ENCODE measurements around the gene ARL2BP. TPM values are rescaled to one million over a fixed set of nuclear protein-coding genes. Genes with fewer than 3 reads are reported as not detected.

Gene ARL2BP
- total RNA-seq, 1 donor from 2014 or later = 37.1 TPM

DNA sequence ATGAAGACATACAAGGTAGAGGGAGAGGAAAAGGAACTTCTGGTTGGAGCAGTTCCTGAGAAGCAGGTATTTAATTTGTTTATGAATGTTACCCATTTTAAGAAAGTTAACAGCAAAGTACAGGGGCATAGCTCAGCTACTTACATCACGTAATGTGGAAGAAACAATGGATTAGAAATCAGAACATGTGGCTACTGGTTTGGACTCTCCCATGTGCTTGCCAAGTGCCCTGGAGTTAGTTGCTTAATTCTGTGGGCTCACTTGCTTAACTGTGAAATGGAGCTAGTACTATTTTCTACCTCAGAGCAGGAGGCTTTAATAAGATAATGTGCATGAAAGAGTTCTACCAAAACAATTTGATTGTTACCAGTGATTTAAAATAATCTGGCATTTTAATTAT, 31.6 kb upstream of the ARL2BP start:
- Histone ChIP-seq H3K9ac (ENCODE audit: low read depth in 1 of 3, low read length in 3 of 3) (no peak overlapping the region), H3K27me3 (ENCODE audit: control insufficient read depth in 3 of 3, insufficient read depth in 3 of 3, low read length in 3 of 3) (no peaks in the 10 kb centered on the region), H3K4me1 (ENCODE audit: control insufficient read depth in 3 of 3, insufficient read depth in 3 of 3, low read length in 3 of 3) (no peaks in the 10 kb centered on the region), H3K36me3 (ENCODE audit: control insufficient read depth in 3 of 3, insufficient read depth in 3 of 3, low read length in 3 of 3) (peaks cover 35 to 63% (median 52%) of the 10 kb centered on the region in 3 donors), H3K4me3 (ENCODE audit: low read length in 3 of 3) (no peak overlapping the region), H3K27ac (ENCODE audit: low read depth, low read length) (no peak overlapping the region), H3K9me3 (ENCODE audit: control insufficient read depth in 3 of 3, low read length in 3 of 3) (peaks cover 0 to 7% (median 4%) of the 10 kb centered on the region in 3 donors)

- no peak overlapping the region for H3K4me3 ChIP-seq (ENCODE audit: low read length in 3 of 3)
- no peaks in the 10 kb centered on the region for H3K4me1 ChIP-seq (ENCODE audit: control insufficient read depth in 3 of 3, insufficient read depth in 3 of 3, low read length in 3 of 3)
- no peaks in the 10 kb centered on the region for H3K27me3 ChIP-seq (ENCODE audit: control insufficient read depth in 3 of 3, insufficient read depth in 3 of 3, low read length in 3 of 3)
- peaks cover 45 to 77% (median 67%) of the 10 kb centered on the region in 3 donors for H3K36me3 ChIP-seq (ENCODE audit: control insufficient read depth in 3 of 3, insufficient read depth in 3 of 3, low read length in 3 of 3)
- no peak overlapping the region for H3K27ac ChIP-seq (ENCODE audit: low read depth, low read length)
- H3K9me3 ChIP-seq (ENCODE audit: control insufficient read depth in 3 of 3, low read length in 3 of 3) = peaks cover 0 to 7% (median 4%) of the 10 kb centered on the region in 3 donors
- no peak overlapping the region for H3K9ac ChIP-seq (ENCODE audit: low read depth in 1 of 3, low read length in 3 of 3)
Measured at GRCh38 chr16:57216968-57217367, 28.1 kb upstream of the ARL2BP start.

- no peak overlapping the region for H3K4me3 ChIP-seq (ENCODE audit: low read length in 3 of 3)
- no peaks in the 10 kb centered on the region for H3K27me3 ChIP-seq (ENCODE audit: control insufficient read depth in 3 of 3, insufficient read depth in 3 of 3, low read length in 3 of 3)
- peaks cover 26 to 65% (median 50%) of the 10 kb centered on the region in 3 donors for H3K36me3 ChIP-seq (ENCODE audit: control insufficient read depth in 3 of 3, insufficient read depth in 3 of 3, low read length in 3 of 3)
Measured at GRCh38 chr16:57223057-57223456, 22.0 kb upstream of the ARL2BP start.

DNA sequence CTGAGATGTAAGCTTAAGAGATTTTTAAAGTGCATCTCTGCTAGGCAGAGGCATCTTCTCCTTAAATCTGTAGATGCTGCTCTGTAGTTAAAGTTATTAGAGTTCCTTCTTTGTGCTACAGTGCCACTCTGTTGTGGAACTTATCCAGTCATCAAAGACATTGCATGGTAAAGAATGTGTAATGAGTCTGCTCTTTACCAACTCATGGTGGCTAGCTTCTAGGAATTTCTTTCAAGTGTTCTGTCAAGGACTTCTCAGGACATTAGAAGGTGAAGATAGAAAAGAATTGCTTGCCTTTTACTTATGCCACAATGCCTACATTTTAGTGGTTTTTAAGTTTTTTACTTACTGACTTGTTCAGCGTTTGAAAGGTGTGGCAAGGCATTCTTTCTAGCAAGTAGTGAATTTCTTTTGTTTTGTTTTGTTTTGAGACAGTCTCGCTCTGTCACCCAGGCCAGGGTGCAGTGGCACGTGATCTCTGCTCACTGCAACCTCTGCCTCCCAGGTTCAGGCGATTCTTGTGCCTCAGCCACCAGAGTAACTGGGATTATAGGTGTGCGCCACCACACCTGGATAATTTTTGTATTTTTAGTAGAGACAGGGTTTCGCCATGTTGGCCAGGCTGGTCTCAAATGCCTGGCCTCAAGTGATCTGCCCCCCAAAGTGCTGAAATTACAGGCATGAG, 20.3 kb upstream of the ARL2BP start:
- no peak overlapping the region for H3K4me3 ChIP-seq (ENCODE audit: low read length in 3 of 3)
- no peak overlapping the region for H3K9ac ChIP-seq (ENCODE audit: low read depth in 1 of 3, low read length in 3 of 3)
- H3K36me3 ChIP-seq (ENCODE audit: control insufficient read depth in 3 of 3, insufficient read depth in 3 of 3, low read length in 3 of 3) = peaks cover 23 to 58% (median 48%) of the 10 kb centered on the region in 3 donors
- H3K4me1 ChIP-seq (ENCODE audit: control insufficient read depth in 3 of 3, insufficient read depth in 3 of 3, low read length in 3 of 3) = no peaks in the 10 kb centered on the region
- no peak overlapping the region for H3K27ac ChIP-seq (ENCODE audit: low read depth, low read length)
- H3K27me3 ChIP-seq (ENCODE audit: control insufficient read depth in 3 of 3, insufficient read depth in 3 of 3, low read length in 3 of 3) = no peaks in the 10 kb centered on the region
- H3K9me3 ChIP-seq (ENCODE audit: control insufficient read depth in 3 of 3, low read length in 3 of 3) = no peaks in the 10 kb centered on the region

More at GRCh38 chr16:57223057-57223456, 22.0 kb upstream of the ARL2BP start:
- Histone ChIP-seq H3K27ac (ENCODE audit: low read depth, low read length) (no peak overlapping the region), H3K9ac (ENCODE audit: low read depth in 1 of 3, low read length in 3 of 3) (no peak overlapping the region), H3K4me1 (ENCODE audit: control insufficient read depth in 3 of 3, insufficient read depth in 3 of 3, low read length in 3 of 3) (no peaks in the 10 kb centered on the region), H3K9me3 (ENCODE audit: control insufficient read depth in 3 of 3, low read length in 3 of 3) (no peaks in the 10 kb centered on the region)

GRCh38 chr16:57225978-57226377, 19.1 kb upstream of the ARL2BP start:
- Histone ChIP-seq H3K4me1 (ENCODE audit: control insufficient read depth in 3 of 3, insufficient read depth in 3 of 3, low read length in 3 of 3) (no peaks in the 10 kb centered on the region), H3K9ac (ENCODE audit: low read depth in 1 of 3, low read length in 3 of 3) (no peak overlapping the region), H3K27me3 (ENCODE audit: control insufficient read depth in 3 of 3, insufficient read depth in 3 of 3, low read length in 3 of 3) (no peaks in the 10 kb centered on the region), H3K4me3 (ENCODE audit: low read length in 3 of 3) (no peak overlapping the region), H3K36me3 (ENCODE audit: control insufficient read depth in 3 of 3, insufficient read depth in 3 of 3, low read length in 3 of 3) (peaks cover 29 to 57% (median 47%) of the 10 kb centered on the region in 3 donors), H3K9me3 (ENCODE audit: control insufficient read depth in 3 of 3, low read length in 3 of 3) (no peaks in the 10 kb centered on the region), H3K27ac (ENCODE audit: low read depth, low read length) (no peak overlapping the region)

DNA sequence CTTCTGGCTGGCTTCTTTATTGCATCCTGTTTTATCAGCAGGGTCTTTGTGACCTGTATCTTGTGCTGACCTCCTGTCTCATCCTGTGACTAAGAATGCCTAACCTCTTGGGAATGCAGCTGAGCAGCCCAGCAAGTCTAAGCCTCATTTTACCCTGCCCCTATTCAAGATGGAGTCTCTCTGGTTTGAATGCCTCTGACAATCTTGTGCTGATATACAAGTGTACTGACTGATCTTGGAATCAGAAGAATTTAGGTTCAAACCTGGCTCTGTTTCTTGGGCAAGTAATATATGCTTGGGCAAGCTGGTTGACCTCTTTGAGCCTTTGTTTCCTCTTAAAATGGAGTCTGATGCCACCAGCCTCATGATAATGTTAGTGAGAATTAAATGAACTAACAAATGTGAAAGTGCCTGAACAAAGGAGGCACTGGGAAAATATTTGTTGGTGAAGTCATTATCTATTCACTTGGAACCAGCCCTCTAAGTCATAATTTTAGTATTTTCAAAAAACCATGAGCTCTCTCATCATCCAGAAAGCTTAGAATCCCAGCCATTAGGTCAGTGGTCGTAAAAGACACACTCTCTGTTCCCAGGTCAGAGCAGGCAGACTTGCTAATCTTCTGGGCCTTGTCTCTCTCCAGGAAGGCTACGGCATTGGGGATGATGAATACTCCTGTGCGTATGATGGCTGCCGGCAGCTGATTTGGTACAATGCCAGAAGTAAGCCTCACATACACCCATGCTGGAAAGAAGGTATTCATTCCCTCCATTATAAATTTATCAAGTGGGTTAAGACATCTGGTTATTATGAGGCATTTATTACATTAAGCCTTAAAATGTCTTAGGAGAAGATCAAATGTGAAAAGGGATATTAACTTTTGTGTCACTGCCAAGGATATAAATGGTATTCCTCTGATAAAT, 18.1 kb upstream of the ARL2BP start:
- H3K9me3 ChIP-seq (ENCODE audit: control insufficient read depth in 3 of 3, low read length in 3 of 3) = no peaks in the 10 kb centered on the region
- no peaks in the 10 kb centered on the region for H3K27me3 ChIP-seq (ENCODE audit: control insufficient read depth in 3 of 3, insufficient read depth in 3 of 3, low read length in 3 of 3)
- H3K4me3 ChIP-seq (ENCODE audit: low read length in 3 of 3) = no peak overlapping the region
- H3K36me3 ChIP-seq (ENCODE audit: control insufficient read depth in 3 of 3, insufficient read depth in 3 of 3, low read length in 3 of 3) = peaks cover 26 to 53% (median 49%) of the 10 kb centered on the region in 3 donors
- H3K4me1 ChIP-seq (ENCODE audit: control insufficient read depth in 3 of 3, insufficient read depth in 3 of 3, low read length in 3 of 3) = peaks cover 0 to 1% (median 0%) of the 10 kb centered on the region in 3 donors
- H3K9ac ChIP-seq (ENCODE audit: low read depth in 1 of 3, low read length in 3 of 3) = no peak overlapping the region
- no peak overlapping the region for H3K27ac ChIP-seq (ENCODE audit: low read depth, low read length)

DNA sequence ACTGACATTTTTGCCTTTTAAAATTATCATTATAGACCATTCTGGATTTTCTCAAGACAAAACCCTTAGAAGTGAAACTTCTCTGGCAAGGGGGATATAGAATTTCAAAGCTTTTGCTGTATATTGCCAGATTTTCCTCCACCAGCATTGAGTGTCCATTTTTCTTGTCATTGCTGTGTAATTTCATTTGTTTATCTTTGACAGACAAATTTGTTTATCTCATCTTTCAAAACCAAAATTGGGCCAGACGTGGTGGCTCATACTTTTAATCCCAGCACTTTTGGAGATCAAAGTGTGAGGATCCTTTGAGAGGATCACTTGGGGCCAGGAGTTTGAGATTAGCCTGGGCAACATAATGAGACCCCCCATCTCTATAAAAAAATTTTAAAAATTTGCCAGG, 16.0 kb upstream of the ARL2BP start:
- no peaks in the 10 kb centered on the region for H3K9me3 ChIP-seq (ENCODE audit: control insufficient read depth in 3 of 3, low read length in 3 of 3)
- H3K27me3 ChIP-seq (ENCODE audit: control insufficient read depth in 3 of 3, insufficient read depth in 3 of 3, low read length in 3 of 3) = no peaks in the 10 kb centered on the region
- no peak overlapping the region for H3K27ac ChIP-seq (ENCODE audit: low read depth, low read length)
- peaks cover 0 to 7% (median 0%) of the 10 kb centered on the region in 3 donors for H3K4me1 ChIP-seq (ENCODE audit: control insufficient read depth in 3 of 3, insufficient read depth in 3 of 3, low read length in 3 of 3)
- H3K9ac ChIP-seq (ENCODE audit: low read depth in 1 of 3, low read length in 3 of 3) = no peak overlapping the region
- peaks cover 21 to 57% (median 50%) of the 10 kb centered on the region in 3 donors for H3K36me3 ChIP-seq (ENCODE audit: control insufficient read depth in 3 of 3, insufficient read depth in 3 of 3, low read length in 3 of 3)
- H3K4me3 ChIP-seq (ENCODE audit: low read length in 3 of 3) = no peak overlapping the region

DNA sequence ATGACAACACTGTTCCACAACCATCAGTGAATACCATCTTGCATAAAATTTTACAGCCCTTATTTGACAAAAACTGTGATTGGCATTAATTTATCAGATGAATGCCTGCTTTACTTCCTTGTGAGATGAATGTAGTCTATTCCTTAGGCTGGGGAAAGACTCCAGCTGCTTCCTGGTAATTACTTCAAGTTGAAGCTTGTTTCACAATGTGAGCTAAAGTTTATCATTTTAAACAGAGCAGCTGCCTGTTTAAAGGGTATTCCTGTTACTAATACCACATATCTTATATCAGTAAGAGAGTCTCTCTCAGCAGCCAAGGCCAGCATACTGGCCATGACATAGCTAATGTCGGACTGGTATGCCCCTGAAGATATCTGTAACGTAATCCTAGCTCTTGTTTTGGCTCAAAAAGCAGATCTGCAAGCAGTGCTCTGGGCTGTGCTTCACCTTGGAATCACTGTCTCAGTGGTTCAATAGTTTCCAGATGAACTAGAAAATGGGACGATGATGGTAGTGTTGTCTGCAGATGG, 13.2 kb upstream of the ARL2BP start:
- H3K27me3 ChIP-seq (ENCODE audit: control insufficient read depth in 3 of 3, insufficient read depth in 3 of 3, low read length in 3 of 3) = no peaks in the 10 kb centered on the region
- H3K27ac ChIP-seq (ENCODE audit: low read depth, low read length) = no peak overlapping the region
- H3K4me3 ChIP-seq (ENCODE audit: low read length in 3 of 3) = no peak overlapping the region
- H3K4me1 ChIP-seq (ENCODE audit: control insufficient read depth in 3 of 3, insufficient read depth in 3 of 3, low read length in 3 of 3) = peaks cover 0 to 7% (median 0%) of the 10 kb centered on the region in 3 donors
- H3K9me3 ChIP-seq (ENCODE audit: control insufficient read depth in 3 of 3, low read length in 3 of 3) = no peaks in the 10 kb centered on the region
- H3K36me3 ChIP-seq (ENCODE audit: control insufficient read depth in 3 of 3, insufficient read depth in 3 of 3, low read length in 3 of 3) = peaks cover 22 to 58% (median 44%) of the 10 kb centered on the region in 3 donors
- no peak overlapping the region for H3K9ac ChIP-seq (ENCODE audit: low read depth in 1 of 3, low read length in 3 of 3)

DNA sequence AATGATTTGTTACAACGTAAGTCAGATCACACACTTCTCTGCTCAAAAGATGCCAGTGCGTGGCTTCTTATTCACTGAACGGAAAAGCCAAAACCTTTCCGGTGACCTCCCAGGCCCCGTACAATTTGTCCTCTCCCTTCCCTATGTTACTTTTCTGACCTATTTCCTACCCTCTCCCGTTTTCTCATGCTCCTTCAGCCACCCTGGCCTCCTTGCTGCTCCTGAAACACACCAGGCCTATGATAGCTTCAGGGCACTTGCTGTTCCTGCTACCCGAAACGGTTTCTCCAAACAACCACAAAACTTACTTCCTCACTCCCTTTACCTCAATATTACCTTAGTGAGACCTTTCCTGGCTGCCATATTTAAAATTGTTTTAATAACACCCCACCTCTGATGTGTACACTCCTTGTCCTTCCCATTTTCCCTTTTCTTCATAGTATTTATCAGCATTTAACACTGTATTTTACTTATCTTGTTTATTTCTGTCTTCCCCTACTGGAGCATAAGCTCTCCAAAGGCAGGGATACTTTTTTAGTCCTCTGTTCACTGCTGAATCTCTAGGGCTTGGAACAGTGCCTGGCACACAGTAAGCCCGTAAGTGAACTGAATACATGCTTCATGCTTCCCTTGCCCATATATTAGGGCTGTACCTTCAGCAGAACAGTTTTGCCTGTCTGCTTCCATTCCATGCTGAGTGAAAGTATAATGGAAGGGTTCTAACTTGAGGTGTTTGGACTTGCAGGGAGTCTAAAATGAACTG, 10.9 kb upstream of the ARL2BP start:
- peaks cover 0 to 7% (median 0%) of the 10 kb centered on the region in 3 donors for H3K4me1 ChIP-seq (ENCODE audit: control insufficient read depth in 3 of 3, insufficient read depth in 3 of 3, low read length in 3 of 3)
- H3K27me3 ChIP-seq (ENCODE audit: control insufficient read depth in 3 of 3, insufficient read depth in 3 of 3, low read length in 3 of 3) = no peaks in the 10 kb centered on the region
- no peaks in the 10 kb centered on the region for H3K9me3 ChIP-seq (ENCODE audit: control insufficient read depth in 3 of 3, low read length in 3 of 3)
- no peak overlapping the region for H3K27ac ChIP-seq (ENCODE audit: low read depth, low read length)
- peaks cover 20 to 50% (median 37%) of the 10 kb centered on the region in 3 donors for H3K36me3 ChIP-seq (ENCODE audit: control insufficient read depth in 3 of 3, insufficient read depth in 3 of 3, low read length in 3 of 3)
- peak overlapping the region in 1 of 3 donors; percentile 52 for H3K9ac ChIP-seq (ENCODE audit: low read depth in 1 of 3, low read length in 3 of 3)
- no peak overlapping the region for H3K4me3 ChIP-seq (ENCODE audit: low read length in 3 of 3)
